GM18870 (cell line): ENCODE results near the gene CAV3.

ENCODE experiments used
- ATAC-seq: cut with Tn5 transposase; IDR thresholded peaks from one replicate; pipeline ENCODE4 v1.9.1; 2021; ENCODE audit warnings: moderate library complexity; ENCODE audit not compliant: unreplicated experiment

Gene CAV3

DNA sequence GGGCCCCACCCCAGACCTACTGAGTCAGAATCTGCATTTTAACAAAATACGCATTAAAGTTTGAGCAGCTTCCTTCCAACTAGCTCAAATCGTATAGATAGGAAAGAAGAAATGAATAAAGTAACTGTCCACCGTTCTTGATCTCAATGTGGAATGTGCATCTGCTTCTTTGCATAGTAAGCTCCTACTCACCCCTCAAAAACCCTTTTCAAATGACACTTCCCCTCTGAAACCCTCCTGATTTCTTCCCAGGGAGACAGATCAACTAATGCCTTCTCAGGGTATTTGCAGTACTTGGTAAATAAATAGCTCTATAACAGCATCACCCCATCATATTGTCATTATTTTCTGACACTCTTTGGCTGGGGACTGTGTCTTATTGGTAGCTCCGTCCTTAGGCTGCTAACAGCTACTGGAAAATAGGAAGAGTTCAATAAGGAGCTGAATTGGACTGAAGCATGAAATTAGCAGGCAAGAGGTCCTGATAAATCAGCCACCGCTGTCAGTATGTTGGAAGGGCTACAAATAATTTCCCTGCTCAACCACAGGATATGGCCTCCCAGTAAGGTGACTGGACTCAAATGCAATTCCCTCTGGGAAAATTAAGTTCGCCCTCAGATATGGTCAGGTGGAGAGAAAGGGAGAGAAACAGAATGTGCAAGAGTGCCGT is 25.6 kb downstream of the CAV3 start:
- ATAC-seq: no peak

DNA sequence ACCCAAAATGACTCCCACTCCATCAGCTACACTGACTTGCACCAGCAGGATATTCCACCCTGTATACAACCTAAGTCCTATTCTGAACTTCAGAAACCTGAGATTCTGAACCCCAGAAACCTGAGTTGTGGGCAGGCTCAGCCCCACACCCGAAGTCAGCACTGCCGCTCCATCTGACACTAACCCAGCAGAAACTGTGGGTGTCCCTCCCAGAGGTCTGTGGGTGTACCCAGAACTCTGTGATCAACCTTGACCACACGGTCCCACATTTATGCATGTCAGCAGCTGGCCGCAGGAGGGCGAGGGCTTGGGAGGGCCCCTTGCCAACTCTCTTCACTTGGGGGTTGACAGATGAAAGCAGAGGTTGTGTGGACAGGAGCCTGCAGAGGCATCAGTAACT is 26.5 kb downstream of the CAV3 start:
- ATAC-seq: no peak

DNA sequence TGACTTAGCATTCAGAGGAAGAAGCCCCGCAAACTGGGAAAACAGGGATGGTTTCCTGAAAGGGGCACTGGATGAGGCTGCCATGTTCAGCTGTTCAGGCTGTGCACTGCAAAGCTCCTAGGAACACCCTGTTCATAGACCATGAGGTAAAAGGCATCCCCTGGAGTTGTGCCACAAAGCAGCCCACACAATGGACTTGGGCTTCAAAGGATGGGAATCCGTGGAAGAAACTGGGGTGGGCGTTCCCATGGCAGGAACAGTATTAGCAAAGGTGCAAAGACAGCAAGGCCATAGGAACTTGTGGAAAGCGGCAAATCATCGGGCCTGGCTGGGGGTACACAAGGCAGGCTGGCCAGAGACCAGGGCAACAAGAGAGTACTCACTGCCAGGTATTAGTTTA is 26.9 kb downstream of the CAV3 start:
- no peak for ATAC-seq

DNA sequence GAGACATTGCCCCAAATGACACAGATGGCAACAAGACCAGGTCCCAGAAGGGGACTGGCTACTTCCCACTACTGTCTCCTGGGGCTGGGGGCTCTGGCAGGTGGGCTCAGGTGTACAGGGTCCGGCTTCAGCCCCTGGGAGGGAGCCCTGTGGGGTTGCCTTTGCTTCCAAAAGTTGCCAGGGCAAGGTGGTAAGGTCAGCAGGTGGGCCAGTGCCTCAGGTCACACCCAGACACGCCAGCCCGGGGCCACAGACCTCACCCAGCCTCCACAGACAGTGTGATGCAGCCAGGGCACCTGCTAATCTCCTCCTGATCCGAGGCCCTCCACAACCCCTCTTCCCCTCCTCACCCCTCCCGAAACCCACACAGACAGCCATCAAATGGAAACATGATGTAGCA is 28.3 kb downstream of the CAV3 start:
- ATAC-seq: no peak

DNA sequence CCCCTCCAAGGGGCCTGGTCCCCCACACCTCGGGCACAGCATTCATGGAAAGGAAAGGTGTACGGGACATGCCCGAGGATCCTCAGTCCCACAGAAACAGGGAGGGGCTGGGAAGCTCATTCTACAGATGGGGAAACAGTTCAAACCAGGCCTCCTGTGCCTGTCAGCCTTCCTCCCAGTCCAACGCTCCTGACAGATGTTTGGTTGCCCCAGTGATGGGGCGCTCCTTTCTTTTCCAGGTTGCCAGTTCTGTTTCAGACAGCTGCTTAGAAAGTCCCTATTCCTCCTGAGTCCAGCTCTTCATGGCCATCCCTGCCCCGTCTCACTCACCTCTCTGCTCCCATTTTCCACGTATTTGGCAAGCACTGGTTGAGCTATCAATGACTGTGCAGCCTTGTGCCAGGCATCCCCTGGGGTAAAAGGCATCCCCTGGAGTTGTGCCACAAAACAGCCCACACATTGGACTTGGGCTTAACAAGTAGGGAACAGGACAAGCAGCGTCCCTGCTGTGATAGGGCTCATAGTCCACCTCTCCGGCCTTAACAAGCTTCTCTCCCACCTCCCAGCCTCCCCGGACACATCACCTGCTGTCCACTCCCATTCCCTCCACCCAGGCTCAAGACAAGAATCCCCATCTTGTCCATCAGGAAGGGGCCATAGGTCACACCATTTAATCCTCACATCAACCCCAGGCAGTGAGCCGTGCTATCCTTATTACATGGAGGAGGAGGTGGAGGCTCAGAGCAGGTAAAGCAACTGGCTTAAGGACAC is 29.2 kb downstream of the CAV3 start:
- no peak for ATAC-seq

DNA sequence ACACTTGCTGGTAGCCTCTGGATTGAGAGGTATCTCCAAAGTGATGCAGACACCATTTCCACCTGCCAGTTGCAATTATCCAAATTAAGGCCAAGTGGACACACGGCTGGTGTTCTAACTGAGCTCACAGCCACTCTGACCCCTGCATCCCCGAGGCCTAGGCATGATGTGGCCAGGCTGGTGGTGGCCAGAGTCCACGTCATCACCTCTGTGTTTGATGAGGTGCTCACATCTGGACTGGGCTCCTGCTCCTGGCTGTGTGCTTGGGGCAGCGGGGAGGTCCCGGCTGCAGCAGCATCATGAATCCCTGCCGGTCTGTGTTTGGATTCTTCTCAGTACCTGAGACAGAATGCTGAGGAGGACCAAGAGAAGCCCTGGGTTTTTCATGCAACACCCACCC is 30.9 kb downstream of the CAV3 start:
- no peak for ATAC-seq

DNA sequence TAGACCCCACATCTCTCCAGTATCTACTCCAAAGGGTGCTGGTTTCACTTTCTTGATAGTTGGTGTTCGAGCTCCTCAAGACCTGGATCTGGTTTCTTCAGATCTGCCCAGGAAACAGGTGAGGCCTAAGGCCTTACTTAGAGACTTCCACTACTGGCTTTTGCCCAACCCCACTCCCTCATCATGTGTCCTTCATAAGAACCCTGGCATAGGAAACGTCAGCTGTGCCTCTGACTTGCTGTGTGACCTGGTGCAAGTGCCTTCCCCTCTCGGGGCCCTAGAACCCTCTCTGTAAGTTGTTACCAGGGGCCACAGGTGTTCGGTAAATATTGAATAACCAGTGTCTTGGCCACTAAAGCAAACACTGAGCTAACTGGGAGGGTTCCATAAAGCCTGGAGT is 31.9 kb downstream of the CAV3 start:
- no peak for ATAC-seq

DNA sequence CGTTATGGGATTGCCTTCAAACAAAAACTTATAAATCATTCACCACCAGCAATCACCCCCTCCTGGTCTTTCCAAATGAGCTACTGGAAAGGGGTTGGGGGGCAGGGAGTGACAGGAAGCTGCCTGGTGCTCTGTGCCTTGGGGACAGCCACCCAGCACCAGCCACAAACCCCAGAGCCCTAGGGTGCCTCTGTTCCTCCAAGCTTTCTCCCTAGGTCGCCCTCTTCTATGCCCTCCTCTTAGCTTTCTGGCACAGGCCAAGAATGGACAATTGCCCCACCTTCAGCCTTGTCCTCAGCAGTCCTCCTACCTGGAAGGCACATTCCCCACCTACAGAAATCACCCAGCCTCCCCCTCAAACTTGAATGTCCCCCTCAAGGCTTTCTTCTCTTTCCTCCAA is 32.5 kb downstream of the CAV3 start:
- ATAC-seq: no peak

DNA sequence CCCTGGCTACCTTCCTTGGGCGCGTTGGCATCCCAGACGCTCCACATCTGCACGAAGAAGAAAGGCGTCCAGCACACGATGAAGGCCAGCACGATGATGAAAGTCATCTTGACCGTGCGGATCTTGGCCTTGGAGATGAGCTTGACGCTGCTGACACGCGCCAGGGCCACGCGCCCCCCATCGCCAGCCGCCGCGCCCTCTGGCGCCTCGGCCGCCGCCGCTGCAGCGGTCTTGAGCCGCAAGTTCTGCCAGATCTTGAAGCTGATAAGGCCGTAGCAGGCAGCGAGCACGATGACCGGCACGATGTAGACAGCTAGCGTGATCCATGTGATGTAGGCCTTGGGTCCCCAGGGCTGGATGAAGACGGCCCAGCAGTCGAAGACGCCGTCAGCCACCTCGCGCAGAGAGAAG is 33.7 kb downstream of the CAV3 start:
- ATAC-seq: no peak

DNA sequence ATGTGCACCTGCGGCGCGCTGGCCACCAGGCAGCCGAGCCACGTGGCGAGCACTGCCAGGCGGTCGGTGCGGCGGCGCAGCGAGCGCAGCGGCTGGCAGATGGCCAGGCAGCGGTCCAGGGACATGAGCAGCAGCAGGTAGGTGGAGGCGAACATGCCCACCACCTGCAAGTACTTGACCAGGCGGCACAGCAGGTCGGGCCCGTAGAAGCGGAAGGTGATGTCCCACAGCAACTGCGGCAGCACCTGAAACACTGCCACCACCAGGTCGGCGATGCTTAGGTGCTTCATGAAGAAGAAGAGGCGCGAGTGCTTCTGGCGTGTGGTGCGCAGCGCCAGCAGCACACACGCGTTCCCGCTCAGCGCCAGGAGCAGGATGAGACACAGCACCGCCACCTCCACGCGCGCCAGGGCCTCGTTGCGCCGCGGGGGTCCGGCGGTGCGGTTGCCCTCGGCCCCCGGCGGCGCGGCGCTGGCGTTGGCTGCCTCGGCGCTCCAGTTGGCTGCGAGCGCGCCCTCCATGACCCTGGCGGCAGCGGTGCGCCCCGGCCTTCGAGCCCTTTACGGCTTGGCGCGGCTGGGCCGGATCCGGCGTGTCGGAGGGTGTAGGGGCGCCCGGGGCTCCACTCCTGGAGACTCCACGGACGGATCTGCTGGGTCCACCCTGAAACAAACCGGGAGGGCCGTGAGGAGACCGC is 34.2 kb downstream of the CAV3 start:
- ATAC-seq: peak; percentile 38

DNA sequence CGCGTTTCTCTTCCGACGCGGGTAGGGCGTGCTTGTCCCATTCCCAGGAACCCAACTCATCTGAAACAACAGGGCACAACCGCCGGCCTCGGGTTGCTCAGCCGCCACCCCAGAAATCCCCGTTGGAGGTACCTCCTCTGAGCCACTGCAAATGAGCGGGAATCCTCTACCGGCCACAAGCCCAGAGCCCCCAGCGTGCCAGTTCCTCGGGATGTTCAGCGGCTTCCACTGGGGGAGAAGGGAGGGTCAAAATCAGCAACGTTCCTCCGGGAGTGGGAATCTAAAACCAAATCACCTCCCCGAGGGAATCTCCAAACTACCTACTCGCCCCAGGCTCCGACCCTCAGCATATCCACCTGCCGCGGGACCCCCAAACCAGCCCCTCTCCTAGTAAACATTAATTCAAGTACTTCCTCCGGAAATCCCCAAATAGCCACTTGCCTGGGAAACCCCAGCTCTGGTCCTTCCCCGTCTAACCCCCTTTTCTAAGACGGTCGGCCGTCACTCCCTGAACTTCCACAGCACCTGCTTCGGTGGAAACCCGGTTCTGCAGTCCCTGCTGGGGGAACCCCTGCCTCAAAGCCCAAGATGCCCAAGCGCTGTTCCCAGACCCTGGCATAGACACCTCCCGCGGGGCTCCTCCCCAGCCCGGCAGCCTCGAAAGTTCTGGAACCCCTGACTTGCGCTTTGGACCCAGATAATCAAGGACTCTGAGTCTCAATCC is 34.9 kb downstream of the CAV3 start:
- peak; percentile 24 for ATAC-seq

DNA sequence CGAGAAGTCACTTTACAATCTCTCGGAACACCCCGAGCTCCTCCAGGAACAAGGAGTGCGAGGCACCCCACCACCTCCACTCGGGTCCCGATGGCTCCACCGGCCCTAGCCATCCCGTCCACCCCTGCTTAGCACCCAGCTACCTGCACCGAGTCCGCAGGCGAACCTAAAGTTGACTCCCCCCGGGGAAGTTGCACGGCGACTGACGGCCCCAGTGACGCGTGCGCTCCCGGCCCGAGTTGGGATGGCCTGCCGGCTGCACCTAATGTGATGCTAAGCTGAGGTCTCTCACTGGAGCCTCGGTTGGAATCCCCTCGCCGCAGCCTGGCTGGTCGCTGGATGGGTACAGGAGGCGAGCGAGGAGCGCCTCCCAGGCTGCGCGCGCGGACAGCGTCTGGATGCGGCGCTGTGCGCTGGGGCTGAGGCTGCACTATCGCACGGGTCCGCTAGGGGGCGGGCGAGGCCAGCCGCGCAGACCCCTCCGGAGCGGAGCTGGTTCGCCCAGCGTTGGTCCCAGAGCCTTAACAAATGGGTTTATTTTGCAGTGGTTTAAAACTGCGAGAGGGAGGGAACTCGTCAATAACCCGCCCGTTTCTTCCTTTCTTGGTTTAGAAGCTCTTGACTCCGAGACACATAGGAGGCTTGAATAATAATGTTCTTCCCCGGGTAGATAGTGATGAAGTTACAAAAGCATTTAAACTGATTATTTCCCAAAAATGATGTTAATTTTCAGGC is 35.7 kb downstream of the CAV3 start, which contains the start of gene OXTR:
Gene OXTR (minus strand): TSS at position 526 of the 735 bp plus-strand sequence. CDS start 1,426 bp downstream, outside the sequence.
- peak; percentile 57 for ATAC-seq

DNA sequence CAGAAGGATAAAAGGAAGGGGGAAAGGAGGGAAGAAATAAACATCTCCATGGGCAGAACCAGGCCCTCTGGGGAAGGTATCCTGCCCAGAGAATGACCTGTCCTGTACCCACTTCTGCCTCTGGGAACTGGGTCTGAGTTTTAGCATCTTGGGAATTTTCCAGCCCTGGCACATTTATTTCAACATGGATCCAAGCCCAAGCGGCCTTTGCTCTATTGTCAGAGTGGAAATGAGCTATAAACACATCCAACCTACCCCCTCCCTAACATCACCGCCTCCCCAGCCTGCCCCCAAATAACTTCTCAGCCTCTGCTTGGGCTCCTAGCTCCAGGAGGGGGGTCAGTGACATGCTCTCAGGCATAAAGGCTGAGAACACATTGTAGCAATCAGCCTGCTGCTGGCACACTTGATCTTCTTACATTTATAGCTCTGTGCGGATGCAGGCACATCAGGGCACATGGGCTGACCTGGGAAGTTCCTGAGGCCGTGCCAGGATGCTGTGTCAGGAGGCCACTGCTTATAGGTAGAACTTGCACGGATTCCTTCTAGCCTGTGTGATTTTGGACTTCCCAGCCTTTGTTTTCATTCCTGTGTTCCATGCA is 40.4 kb downstream of the CAV3 start:
- no peak for ATAC-seq

DNA sequence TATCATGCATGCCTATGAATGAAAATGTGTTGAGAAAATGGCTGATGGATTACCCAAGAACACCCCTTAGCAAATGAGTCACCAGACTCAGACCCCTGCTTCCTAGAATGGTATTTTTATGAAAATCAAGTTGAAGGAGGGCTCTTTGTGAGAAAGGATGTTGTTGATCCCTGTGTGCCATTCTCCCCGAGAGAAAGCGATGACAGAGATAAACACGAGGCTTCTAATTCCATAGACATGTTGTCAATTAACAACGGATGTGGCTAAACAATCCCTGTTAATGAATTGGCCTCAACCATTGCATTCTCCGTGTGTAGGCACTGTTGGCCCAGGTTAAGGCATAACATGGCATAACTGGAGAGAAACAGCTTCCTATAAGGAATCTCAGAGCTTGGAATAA is 41.6 kb downstream of the CAV3 start:
- no peak for ATAC-seq

DNA sequence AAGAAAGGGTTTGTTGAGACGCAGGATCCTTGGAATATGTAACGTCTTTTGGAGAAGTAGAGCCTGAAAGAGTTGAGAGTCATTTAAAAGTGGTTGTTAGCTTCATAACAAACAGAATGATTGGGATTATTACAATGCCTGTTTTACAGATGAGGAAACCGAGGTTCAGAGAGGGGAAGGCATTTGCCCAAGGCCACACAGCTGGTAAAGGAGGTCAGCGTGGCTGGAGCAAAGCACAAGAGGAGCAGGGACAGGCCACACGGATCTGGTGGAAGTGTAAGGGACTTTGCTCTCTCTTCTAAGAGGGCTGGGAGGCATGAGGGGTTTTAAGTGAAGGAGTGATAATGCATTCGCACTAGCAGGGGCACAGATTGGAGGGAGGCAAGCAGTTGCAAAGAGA is 42.0 kb downstream of the CAV3 start:
- ATAC-seq: no peak

DNA sequence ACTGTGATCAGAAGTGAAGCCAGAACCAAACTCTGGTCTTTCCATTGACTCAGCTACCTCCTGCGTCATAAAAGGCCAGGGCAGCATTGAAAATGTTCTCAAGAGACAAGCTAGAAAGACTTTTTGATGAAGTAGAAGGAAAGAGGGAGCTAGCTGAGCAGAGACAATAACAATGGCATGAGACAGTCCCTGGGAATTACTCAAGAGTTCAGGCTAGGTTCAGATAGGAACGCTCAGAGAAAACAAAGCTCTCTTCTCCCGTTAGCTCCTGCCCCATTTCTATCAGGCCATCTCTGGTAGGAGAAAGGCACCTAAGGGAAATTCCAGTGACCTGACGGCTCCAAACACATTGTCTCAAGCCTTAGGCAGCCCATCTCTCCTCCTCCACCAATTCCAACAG is 42.8 kb downstream of the CAV3 start:
- no peak for ATAC-seq

DNA sequence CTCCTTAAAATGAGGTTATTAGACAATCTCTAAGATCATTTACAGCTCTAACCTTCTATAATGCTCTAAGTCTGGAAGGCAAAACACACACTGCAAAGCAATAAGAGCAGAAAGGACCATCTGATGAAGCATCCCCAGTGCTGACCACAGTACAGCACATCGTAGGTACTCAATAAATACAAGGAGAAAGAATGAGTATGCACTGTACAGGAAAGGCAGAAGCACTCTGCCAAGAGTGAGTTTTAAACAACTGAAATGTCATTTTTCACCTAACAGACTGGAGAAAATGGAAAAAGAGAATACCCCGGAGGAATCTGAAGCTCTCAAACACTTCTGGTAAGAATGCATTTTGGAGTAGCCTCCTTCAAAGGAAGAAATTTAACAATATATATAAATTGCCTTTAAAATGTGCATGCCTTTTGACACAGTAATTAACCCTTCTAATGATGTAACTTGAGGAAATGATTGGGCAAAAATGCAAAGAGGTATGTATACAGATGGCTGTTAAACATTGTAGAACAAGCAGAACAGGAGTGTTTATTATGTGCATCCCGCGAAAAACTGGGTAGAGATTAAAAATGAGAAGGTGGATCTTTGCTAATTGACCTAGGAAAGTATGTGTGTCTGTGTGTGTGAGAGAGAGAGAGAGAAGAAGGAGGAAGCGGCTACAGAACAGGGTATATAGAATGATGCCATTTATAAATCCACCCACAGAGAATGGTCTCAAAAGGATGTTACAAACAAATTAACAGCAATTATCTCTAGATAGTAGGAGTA is 43.8 kb downstream of the CAV3 start:
- peak; percentile 47 for ATAC-seq

DNA sequence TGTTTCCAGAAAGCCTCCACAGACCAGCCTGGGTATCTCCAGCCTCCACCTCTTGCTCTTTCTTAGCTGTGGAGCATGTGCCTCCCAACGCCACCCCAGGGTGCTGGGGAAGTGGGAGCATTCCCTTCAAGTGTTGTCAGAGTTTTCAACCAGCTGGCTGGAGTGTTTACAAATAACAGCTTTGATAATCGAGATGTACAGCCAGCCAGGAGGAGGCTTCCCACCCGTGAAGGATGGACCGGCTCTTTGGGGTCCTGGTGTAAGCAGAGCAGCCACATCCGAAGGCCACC is 44.3 kb downstream of the CAV3 start:
- ATAC-seq: no peak

DNA sequence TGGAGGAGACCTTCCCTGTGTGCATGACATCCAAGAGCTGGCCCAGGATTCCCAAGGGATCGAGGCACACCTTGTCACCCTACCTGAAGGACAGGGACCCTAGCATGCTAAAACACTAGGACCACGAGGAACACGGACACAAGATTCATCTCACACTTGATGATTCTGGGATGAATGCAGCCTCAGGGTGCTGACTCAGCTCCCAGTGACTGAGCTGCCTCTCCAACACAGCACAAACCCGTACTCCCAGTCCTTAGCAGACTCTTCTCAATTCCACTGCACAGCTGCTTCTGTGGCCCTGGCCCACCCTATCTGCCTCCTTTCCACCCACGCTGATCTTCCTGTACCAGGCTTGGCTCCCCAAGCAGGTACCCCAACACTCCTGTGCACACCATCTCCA is 44.9 kb downstream of the CAV3 start:
- no peak for ATAC-seq

DNA sequence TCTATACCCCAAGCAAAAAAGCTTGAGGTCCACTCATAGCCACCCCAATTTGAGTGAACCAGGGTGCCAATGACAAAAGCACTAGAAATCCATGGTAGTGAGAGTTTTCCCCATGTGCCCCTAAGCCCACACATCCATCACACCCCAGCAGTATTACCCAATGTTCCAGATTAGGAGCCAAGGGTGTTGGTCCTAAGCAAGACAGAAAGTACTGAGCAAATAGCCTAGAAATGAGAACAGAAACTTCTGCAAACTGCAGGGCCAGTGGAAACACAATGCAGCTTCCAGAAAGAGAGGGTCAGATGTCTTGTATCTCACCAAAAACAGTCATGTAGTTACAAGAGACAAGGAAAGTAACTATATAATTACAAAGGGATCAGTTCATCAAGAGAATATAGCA is 46.7 kb downstream of the CAV3 start:
- ATAC-seq: no peak
